PFSK-1 (cell line): Measurements from ENCODE around the gene GDF9.

ENCODE experiments used
- FOXP2 ChIP-seq: optimal IDR thresholded peaks from 2 replicates; pipeline ENCODE3; 2011; ENCODE audit warnings: borderline replicate concordance, control low read depth, inconsistent platforms; ENCODE audit not compliant: insufficient read depth; ENCODE audit errors: extremely low read length, extremely low read depth
- POLR2AphosphoS5 ChIP-seq: IDR thresholded peaks from 2 replicates; pipeline ENCODE4 v1.6.1; 2012; ENCODE audit warnings: low read depth, mild to moderate bottlenecking, control low read depth, low read length, moderate library complexity
- SIN3A ChIP-seq: IDR thresholded peaks from 2 replicates; pipeline ENCODE4 v1.6.1; 2012; ENCODE audit warnings: mild to moderate bottlenecking, low read length, moderate library complexity, borderline replicate concordance; ENCODE audit not compliant: insufficient read depth
- TAF1 ChIP-seq: IDR thresholded peaks from 2 replicates; pipeline ENCODE4 v1.6.1; 2012; ENCODE audit warnings: low read length, control low read depth, borderline replicate concordance; ENCODE audit not compliant: insufficient read depth
- TF ChIP-seq, protein P1 (sequence below), 2 experiments: IDR thresholded peaks; 2 replicates each; pipeline versions ENCODE4 v1.6.1 to v1.8.0; 2011 to 2012; ENCODE audit warnings: low read depth in 2 of 2, low read length in 2 of 2, control low read depth in 1 of 2, inconsistent platforms in 1 of 2, mild to moderate bottlenecking in 1 of 2, moderate library complexity in 1 of 2; ENCODE audit not compliant: insufficient read depth in 1 of 2

GDF9 gene

GRCh38 chr5:132873119-132873929 lies 7.1 kb upstream of the GDF9 start, which contains the start of gene LEAP2:
Gene LEAP2, plus strand, starts transcription at chr5:132873668. Its CDS starts 27 bp downstream, at chr5:132873695.
- TF ChIP-seq TAF1 (no peak), SIN3A (no peak), FOXP2 (no peak), POLR2AphosphoS5 (no peak)
- TF ChIP-seq, protein P1, sequence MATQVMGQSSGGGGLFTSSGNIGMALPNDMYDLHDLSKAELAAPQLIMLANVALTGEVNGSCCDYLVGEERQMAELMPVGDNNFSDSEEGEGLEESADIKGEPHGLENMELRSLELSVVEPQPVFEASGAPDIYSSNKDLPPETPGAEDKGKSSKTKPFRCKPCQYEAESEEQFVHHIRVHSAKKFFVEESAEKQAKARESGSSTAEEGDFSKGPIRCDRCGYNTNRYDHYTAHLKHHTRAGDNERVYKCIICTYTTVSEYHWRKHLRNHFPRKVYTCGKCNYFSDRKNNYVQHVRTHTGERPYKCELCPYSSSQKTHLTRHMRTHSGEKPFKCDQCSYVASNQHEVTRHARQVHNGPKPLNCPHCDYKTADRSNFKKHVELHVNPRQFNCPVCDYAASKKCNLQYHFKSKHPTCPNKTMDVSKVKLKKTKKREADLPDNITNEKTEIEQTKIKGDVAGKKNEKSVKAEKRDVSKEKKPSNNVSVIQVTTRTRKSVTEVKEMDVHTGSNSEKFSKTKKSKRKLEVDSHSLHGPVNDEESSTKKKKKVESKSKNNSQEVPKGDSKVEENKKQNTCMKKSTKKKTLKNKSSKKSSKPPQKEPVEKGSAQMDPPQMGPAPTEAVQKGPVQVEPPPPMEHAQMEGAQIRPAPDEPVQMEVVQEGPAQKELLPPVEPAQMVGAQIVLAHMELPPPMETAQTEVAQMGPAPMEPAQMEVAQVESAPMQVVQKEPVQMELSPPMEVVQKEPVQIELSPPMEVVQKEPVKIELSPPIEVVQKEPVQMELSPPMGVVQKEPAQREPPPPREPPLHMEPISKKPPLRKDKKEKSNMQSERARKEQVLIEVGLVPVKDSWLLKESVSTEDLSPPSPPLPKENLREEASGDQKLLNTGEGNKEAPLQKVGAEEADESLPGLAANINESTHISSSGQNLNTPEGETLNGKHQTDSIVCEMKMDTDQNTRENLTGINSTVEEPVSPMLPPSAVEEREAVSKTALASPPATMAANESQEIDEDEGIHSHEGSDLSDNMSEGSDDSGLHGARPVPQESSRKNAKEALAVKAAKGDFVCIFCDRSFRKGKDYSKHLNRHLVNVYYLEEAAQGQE (IDR thresholded peaks at IDR 0.05; ENCODE audit: insufficient read depth in 1 of 2, low read depth in 2 of 2, low read length in 2 of 2) = no peak

DNA sequence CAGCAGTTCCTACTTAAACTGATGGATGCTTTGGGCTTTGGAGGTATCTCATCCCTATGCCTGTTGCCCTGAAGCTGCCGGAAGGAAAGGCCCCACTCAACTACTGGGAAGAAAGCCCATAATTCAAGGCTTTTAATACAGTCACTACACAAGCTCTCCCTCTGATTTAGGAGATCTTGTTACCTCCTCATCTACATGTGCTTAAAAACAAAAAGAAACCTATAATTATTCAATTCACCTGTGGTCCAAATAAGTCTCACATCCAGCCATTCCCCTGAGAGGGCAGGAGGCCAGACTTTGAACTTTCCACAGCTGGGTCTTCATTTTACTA lies 6.5 kb upstream of the GDF9 start:
- TF ChIP-seq, protein P1 (IDR thresholded peaks at IDR 0.05; ENCODE audit: insufficient read depth in 1 of 2, low read depth in 2 of 2, low read length in 2 of 2) = no peak
- no peak for TF ChIP-seq SIN3A
- TF ChIP-seq FOXP2 = no peak
- TF ChIP-seq POLR2AphosphoS5 = no peak
- no peak for TF ChIP-seq TAF1

GRCh38 chr5:132871459-132872284 lies 5.4 kb upstream of the GDF9 start:
- no peak for TF ChIP-seq SIN3A
- no peak for TF ChIP-seq TAF1
- TF ChIP-seq, protein P1 (IDR thresholded peaks at IDR 0.05; ENCODE audit: insufficient read depth in 1 of 2, low read depth in 2 of 2, low read length in 2 of 2) = no peak
- no peak for TF ChIP-seq POLR2AphosphoS5
- TF ChIP-seq FOXP2 = no peak

DNA sequence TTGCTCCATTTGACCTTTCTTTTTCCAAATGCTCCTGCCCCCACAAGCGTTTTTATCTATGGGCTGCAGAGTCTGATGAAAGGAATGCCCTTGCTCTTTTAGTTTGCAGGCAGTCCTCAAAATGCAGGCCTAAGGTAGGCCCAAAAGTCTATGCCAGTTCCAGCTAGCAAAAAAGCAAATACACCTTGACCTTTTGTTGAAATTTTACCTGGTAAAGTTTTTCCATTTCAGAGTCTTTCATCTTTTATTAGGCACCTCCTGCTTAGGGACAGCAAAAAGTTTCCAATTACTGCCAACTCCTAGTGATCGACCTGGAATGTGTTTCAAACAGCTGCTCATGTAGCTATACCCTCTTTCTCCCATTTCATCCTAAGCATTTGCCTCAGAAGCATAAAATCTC lies 4.5 kb upstream of the GDF9 start:
- TF ChIP-seq, protein P1 (IDR thresholded peaks at IDR 0.05; ENCODE audit: insufficient read depth in 1 of 2, low read depth in 2 of 2, low read length in 2 of 2) = no peak
- TF ChIP-seq SIN3A = no peak
- TF ChIP-seq FOXP2 = no peak
- no peak for TF ChIP-seq POLR2AphosphoS5
- TF ChIP-seq TAF1 = no peak
